Endometrial microvascular endothelial cells (primary cell): ENCODE measurements around the gene ARMC10. TPM values are rescaled to one million over a fixed set of nuclear protein-coding genes. Genes with fewer than 3 reads are reported as not detected.

Source experiments
- in situ Hi-C: cut with HindIII; loops from 2 replicates; pipeline ENCODE4 v1.10.0; 2017; ENCODE audit warnings: low sequenced_read_pairs, low pct_unique_long_range_greater_than_20kb; ENCODE audit errors: inconsistent ontology term
- total RNA-seq: library from RNA; depleted of rRNA; stranded (reverse); fragments of >200 nt; gene quantifications from one replicate; pipeline ENCODE4 v1.2.3, GENCODE V29; 2015; ENCODE audit errors: inconsistent ontology term

Gene ARMC10
- total RNA-seq, 1 donor from 2014 or later: 33.6 TPM

- in situ Hi-C loops: no loop called here
Measured at GRCh38 chr7:103148131-103148993, 73.4 kb downstream of the ARMC10 start.

Other genes with a start within 250 kb of the ARMC10 start
- 56.4 TPM for gene LRRC17, start 162.1 kb upstream of the ARMC10 start, total RNA-seq
- 3.4 TPM for gene FBXL13, start 344 bp upstream of the ARMC10 start, total RNA-seq
- gene NAPEPLD, start 74.0 kb downstream of the ARMC10 start, total RNA-seq: 3.4 TPM
- 55.1 TPM for gene PMPCB, start 222.3 kb downstream of the ARMC10 start, total RNA-seq